ENCODE measurements around the gene INPP5A. TPM values are rescaled to one million over a fixed set of nuclear protein-coding genes. Genes with fewer than 3 reads are reported as not detected.

Gene INPP5A
- total RNA-seq, 1 experiment from 2014 or later = 12.3 TPM

- DNase-seq (ENCODE audit: low read depth, low spot score) (no peak), ATAC-seq (no peak)
- Histone ChIP-seq H3K4me3 (replicated peaks in 1 of 2; ENCODE audit: low read depth in 1 of 2, low read length in 2 of 2) (no peak overlapping the region), H3K9me3 (ENCODE audit: control insufficient read depth in 1 of 2, insufficient read depth in 1 of 2, low read depth in 1 of 2, low read length in 2 of 2) (no peaks in the 10 kb centered on the region), H3K27ac (ENCODE audit: low read depth, low read length) (no peak overlapping the region), H3K9me2 (ENCODE audit: insufficient read depth) (no peaks in the 10 kb centered on the region), H3K4me1 (ENCODE audit: control insufficient read depth in 1 of 2, insufficient read depth in 2 of 2, low read length in 2 of 2) (no peaks in the 10 kb centered on the region), H3K79me2 (ENCODE audit: insufficient read depth, low read length) (no peaks in the 10 kb centered on the region), H4K20me1 (ENCODE audit: insufficient read depth) (no peaks in the 10 kb centered on the region), H3K4me2 (ENCODE audit: low read length) (no peak overlapping the region), H3K9ac (ENCODE audit: low read length) (no peak overlapping the region), H2AFZ (ENCODE audit: low read depth, low read length, poor library complexity, severe bottlenecking) (no peak overlapping the region), H3K36me3 (ENCODE audit: control insufficient read depth in 1 of 2, insufficient read depth in 2 of 2, low read length in 2 of 2) (no peaks in the 10 kb centered on the region), H3K27me3 (ENCODE audit: insufficient read depth, low read length) (no peaks in the 10 kb centered on the region)
- ChIA-PET CTCF (no interaction called here), POLR2A (no interaction called here), RAD21 (ENCODE audit: low non-redundant PET in 1 of 2, low total read pairs in 2 of 2, uncharacterized antibody in 2 of 2, unreplicated experiment in 2 of 2) (no interaction called here)
- no peak for TF ChIP-seq EZH2 (IDR thresholded peaks at IDR 0.05)
- TF ChIP-seq RAD21 (IDR thresholded peaks at IDR 0.05; ENCODE audit: low read depth) = no peak
- no peak for TF ChIP-seq REST (IDR thresholded peaks at IDR 0.05; ENCODE audit: low read depth)
- no peak for TF ChIP-seq CBX3 (IDR thresholded peaks at IDR 0.05; ENCODE audit: low read depth)
- TF ChIP-seq SIN3A (IDR thresholded peaks at IDR 0.05; ENCODE audit: low read depth) = no peak
- no peak for TF ChIP-seq MAX (IDR thresholded peaks at IDR 0.05)
- no peak for TF ChIP-seq EGR1 (IDR thresholded peaks at IDR 0.05; ENCODE audit: low read depth)
- no peak for TF ChIP-seq TCF7L2 (IDR thresholded peaks at IDR 0.05; ENCODE audit: borderline replicate concordance, extremely low read depth, insufficient read depth, insufficient read length)
- TF ChIP-seq CTCF (IDR thresholded peaks at IDR 0.05 in 2 of 3, conservative IDR thresholded peaks at IDR 0.05 in 1 of 3; ENCODE audit: borderline replicate concordance in 1 of 3, insufficient read depth in 1 of 3, low read depth in 2 of 3, low read length in 2 of 3) = no peak
- TF ChIP-seq ZFX (IDR thresholded peaks at IDR 0.05) = no peak
- no peak for TF ChIP-seq ZBTB33 (IDR thresholded peaks at IDR 0.05; ENCODE audit: extremely low read depth, insufficient replicate concordance, low read length)
- no peak for TF ChIP-seq ATF3 (IDR thresholded peaks at IDR 0.05)
- TF ChIP-seq JUND (IDR thresholded peaks at IDR 0.05) = no peak
- BruUV-seq (replicated peaks) = no TSS peak
- intact Hi-C loops (cut with micrococcal nuclease) = no loop called here
These were observed 110.7 kb downstream of the INPP5A start for GRCh38 chr10:132648072-132648850.
